WTC11 (cell line): Measurements from ENCODE around the gene STAG1.
"Not testable (repeated sequence)": the region's sequence is repeated elsewhere in the genome, so short reads cannot be mapped to it uniquely, and the experiment has no call there.

ENCODE experiments used
- ATF2 ChIP-seq: sonication (generic); formaldehyde crosslinking; IDR thresholded peaks from 2 replicates; pipeline ENCODE4 v1.8.1; 2022; ENCODE audit warnings: low read depth, missing genetic modification reagents, borderline replicate concordance
- ATF3 ChIP-seq: sonication (generic); formaldehyde crosslinking; conservative IDR thresholded peaks from 2 replicates; pipeline ENCODE4 v1.8.1; 2022; ENCODE audit warnings: mild to moderate bottlenecking, missing genetic modification reagents
- ATF6 ChIP-seq: sonication (generic); formaldehyde crosslinking; IDR thresholded peaks from 2 replicates; pipeline ENCODE4 v1.8.1; 2023; ENCODE audit warnings: mild to moderate bottlenecking, missing genetic modification reagents
- ESRRA ChIP-seq: sonication (generic); formaldehyde crosslinking; IDR thresholded peaks from 2 replicates; pipeline ENCODE4 v1.8.1; 2022; ENCODE audit warnings: mild to moderate bottlenecking, missing genetic modification reagents, borderline replicate concordance
- FOXJ3 ChIP-seq: sonication (generic); formaldehyde crosslinking; IDR thresholded peaks from 2 replicates; pipeline ENCODE4 v1.9.0; 2021; ENCODE audit warnings: missing genetic modification reagents, mild to moderate bottlenecking, borderline replicate concordance
- GABPB1 ChIP-seq: sonication (generic); formaldehyde crosslinking; IDR thresholded peaks from 2 replicates; pipeline ENCODE4 v1.8.1; 2023; ENCODE audit warnings: mild to moderate bottlenecking, missing genetic modification reagents
- MAX ChIP-seq: sonication (generic); formaldehyde crosslinking; IDR thresholded peaks from 2 replicates; pipeline ENCODE4 v1.8.0; 2022; ENCODE audit warnings: mild to moderate bottlenecking, missing genetic modification reagents
- TP53 ChIP-seq: sonication (generic); formaldehyde crosslinking; IDR thresholded peaks from 2 replicates; pipeline ENCODE4 v1.8.1; 2023; ENCODE audit warnings: mild to moderate bottlenecking, missing genetic modification reagents
- USF2 ChIP-seq: sonication (generic); formaldehyde crosslinking; IDR thresholded peaks from 2 replicates; pipeline ENCODE4 v1.8.1; 2023; ENCODE audit warnings: mild to moderate bottlenecking, missing genetic modification reagents, moderate library complexity
- ZBTB21 ChIP-seq: sonication (generic); formaldehyde crosslinking; IDR thresholded peaks from 2 replicates; pipeline ENCODE4 v1.8.1; 2023; ENCODE audit warnings: mild to moderate bottlenecking, missing genetic modification reagents, borderline replicate concordance
- ZNF138 ChIP-seq: sonication (generic); formaldehyde crosslinking; conservative IDR thresholded peaks from 2 replicates; pipeline ENCODE4 v1.8.1; 2022; ENCODE audit warnings: mild to moderate bottlenecking, moderate library complexity, missing genetic modification reagents
- TF ChIP-seq, protein P1 (sequence below): fragments of 200-600 bp; IDR thresholded peaks from 2 replicates; pipeline ENCODE4 v1.8.0; 2022; ENCODE audit warnings: antibody characterized with exemption
- TF ChIP-seq, protein P2 (sequence below): sonication (generic); formaldehyde crosslinking; conservative IDR thresholded peaks from 2 replicates; pipeline ENCODE4 v1.8.1; 2023; ENCODE audit warnings: mild to moderate bottlenecking, low read depth, missing genetic modification reagents, moderate library complexity

DNA sequence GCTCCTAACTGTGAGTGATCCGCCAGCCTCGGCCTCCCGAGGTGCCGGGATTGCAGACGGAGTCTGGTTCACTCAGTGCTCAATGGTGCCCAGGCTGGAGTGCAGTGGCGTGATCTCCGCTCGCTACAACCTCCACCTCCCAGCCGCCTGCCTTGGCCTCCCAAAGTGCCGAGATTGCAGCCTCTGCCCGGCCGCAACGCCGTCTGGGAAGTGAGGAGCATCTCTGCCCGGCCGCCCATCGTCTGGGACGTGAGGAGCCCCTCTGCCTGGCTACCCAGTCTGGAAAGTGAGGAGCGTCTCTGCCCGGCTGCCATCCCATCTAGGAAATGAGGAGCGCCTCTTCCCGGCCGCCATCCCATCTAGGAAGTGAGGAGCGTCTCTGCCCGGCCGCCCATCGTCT lies 29.3 kb downstream of the STAG1 start:
- not testable (repeated sequence) for TF ChIP-seq USF2; GABPB1; ATF6 (CRISPR knock-in tag); ESRRA (CRISPR knock-in tag); ATF3 (CRISPR knock-in tag); ZBTB21 (CRISPR knock-in tag); TP53 (CRISPR knock-in tag); FOXJ3 (CRISPR knock-in tag); ATF2; ZNF138; MAX (CRISPR knock-in tag)
- TF ChIP-seq, protein P1, sequence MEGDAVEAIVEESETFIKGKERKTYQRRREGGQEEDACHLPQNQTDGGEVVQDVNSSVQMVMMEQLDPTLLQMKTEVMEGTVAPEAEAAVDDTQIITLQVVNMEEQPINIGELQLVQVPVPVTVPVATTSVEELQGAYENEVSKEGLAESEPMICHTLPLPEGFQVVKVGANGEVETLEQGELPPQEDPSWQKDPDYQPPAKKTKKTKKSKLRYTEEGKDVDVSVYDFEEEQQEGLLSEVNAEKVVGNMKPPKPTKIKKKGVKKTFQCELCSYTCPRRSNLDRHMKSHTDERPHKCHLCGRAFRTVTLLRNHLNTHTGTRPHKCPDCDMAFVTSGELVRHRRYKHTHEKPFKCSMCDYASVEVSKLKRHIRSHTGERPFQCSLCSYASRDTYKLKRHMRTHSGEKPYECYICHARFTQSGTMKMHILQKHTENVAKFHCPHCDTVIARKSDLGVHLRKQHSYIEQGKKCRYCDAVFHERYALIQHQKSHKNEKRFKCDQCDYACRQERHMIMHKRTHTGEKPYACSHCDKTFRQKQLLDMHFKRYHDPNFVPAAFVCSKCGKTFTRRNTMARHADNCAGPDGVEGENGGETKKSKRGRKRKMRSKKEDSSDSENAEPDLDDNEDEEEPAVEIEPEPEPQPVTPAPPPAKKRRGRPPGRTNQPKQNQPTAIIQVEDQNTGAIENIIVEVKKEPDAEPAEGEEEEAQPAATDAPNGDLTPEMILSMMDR: not testable (repeated sequence)
- TF ChIP-seq, protein P2, sequence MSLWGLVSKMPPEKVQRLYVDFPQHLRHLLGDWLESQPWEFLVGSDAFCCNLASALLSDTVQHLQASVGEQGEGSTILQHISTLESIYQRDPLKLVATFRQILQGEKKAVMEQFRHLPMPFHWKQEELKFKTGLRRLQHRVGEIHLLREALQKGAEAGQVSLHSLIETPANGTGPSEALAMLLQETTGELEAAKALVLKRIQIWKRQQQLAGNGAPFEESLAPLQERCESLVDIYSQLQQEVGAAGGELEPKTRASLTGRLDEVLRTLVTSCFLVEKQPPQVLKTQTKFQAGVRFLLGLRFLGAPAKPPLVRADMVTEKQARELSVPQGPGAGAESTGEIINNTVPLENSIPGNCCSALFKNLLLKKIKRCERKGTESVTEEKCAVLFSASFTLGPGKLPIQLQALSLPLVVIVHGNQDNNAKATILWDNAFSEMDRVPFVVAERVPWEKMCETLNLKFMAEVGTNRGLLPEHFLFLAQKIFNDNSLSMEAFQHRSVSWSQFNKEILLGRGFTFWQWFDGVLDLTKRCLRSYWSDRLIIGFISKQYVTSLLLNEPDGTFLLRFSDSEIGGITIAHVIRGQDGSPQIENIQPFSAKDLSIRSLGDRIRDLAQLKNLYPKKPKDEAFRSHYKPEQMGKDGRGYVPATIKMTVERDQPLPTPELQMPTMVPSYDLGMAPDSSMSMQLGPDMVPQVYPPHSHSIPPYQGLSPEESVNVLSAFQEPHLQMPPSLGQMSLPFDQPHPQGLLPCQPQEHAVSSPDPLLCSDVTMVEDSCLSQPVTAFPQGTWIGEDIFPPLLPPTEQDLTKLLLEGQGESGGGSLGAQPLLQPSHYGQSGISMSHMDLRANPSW (CRISPR knock-in tag): not testable (repeated sequence)
